Muscle of leg (tissue), 11 donors: ENCODE results near the gene UCHL3. TPM values are rescaled to one million over a fixed set of nuclear protein-coding genes. Genes with fewer than 3 reads are reported as not detected.

Experiments used
- DNase-seq: peaks from one replicate; pipeline ENCODE4 v3.0.0; 2013
- H3K27ac ChIP-seq: one replicate; pipeline ENCODE4 v1.5.1; 2013; ENCODE audit warnings: mild to moderate bottlenecking, low read length, control low read depth
- H3K27me3 ChIP-seq: one replicate; pipeline ENCODE4 v1.6.1; 2013; ENCODE audit warnings: low read length; ENCODE audit not compliant: control insufficient read depth, insufficient read depth
- H3K36me3 ChIP-seq: one replicate; pipeline ENCODE4 v1.6.1; 2013; ENCODE audit warnings: low read length; ENCODE audit not compliant: control insufficient read depth, insufficient read depth
- H3K4me1 ChIP-seq: one replicate; pipeline ENCODE4 v1.6.1; 2013; ENCODE audit warnings: low read length; ENCODE audit not compliant: control insufficient read depth, insufficient read depth
- H3K4me3 ChIP-seq: one replicate; pipeline ENCODE4 v1.5.1; 2013; ENCODE audit warnings: low read length, control low read depth
- H3K9me3 ChIP-seq: replicated peaks from 2 replicates; pipeline ENCODE4 v1.6.1; 2013; ENCODE audit warnings: low read depth, low read length; ENCODE audit not compliant: control insufficient read depth
- WGBS: methylation state at CpG from one replicate; pipeline ENCODE4 v1.1.5; 2013; ENCODE audit warnings: missing lambda C conversion rate; ENCODE audit not compliant: insufficient coverage; 5-methylcytosine and 5-hydroxymethylcytosine counted together
- polyA plus RNA-seq, 8 donors: library from polyadenylated mRNA; unstranded; fragments of 120-200 nt; gene quantifications; one replicate each; pipeline versions ENCODE4 v1.2.1 to v1.2.3, GENCODE V29; 2013; ENCODE audit warnings: inconsistent platforms in 1 of 8, low replicate concordance in 1 of 8; ENCODE audit not compliant: insufficient read length in 8 of 8, insufficient read depth in 1 of 8
- total RNA-seq: library from RNA; stranded (reverse); fragments of 120-200 nt; gene quantifications from one replicate; pipeline ENCODE4 v1.2.4, GENCODE V29; 2013

The UCHL3 gene
- total and polyA plus RNA-seq, 9 donors: 15.4 to 23.9 (median 18.3) TPM

GRCh38 chr13:75514080-75514995, 35.3 kb upstream of the UCHL3 start:
- Histone ChIP-seq H3K4me3 (no peak overlapping the region), H3K27ac (no peak overlapping the region), H3K36me3 (no peaks in the 10 kb centered on the region), H3K27me3 (no peaks in the 10 kb centered on the region), H3K9me3 (no peaks in the 10 kb centered on the region), H3K4me1 (no peaks in the 10 kb centered on the region)
- no CpG with 5 or more reads among the region's 3 CpGs for WGBS
- DNase-seq: no peak

- Histone ChIP-seq H3K9me3 (no peaks in the 10 kb centered on the region), H3K27ac (no peak overlapping the region), H3K4me1 (no peaks in the 10 kb centered on the region), H3K27me3 (no peaks in the 10 kb centered on the region), H3K36me3 (no peaks in the 10 kb centered on the region), H3K4me3 (no peak overlapping the region)
- no peak for DNase-seq
- WGBS: 96% methylated on average over 25 of the region's 30 CpGs
Measured at GRCh38 chr13:75518439-75519088, 31.0 kb upstream of the UCHL3 start.

GRCh38 chr13:75521956-75522355, 27.6 kb upstream of the UCHL3 start:
- Histone ChIP-seq H3K36me3 (peaks cover 4% of the 10 kb centered on the region), H3K27ac (no peak overlapping the region), H3K4me1 (no peaks in the 10 kb centered on the region), H3K27me3 (no peaks in the 10 kb centered on the region), H3K4me3 (no peak overlapping the region), H3K9me3 (no peaks in the 10 kb centered on the region)
- WGBS: 76% methylated on average over 3 of the region's 3 CpGs
- no peak for DNase-seq

GRCh38 chr13:75530549-75530961, 19.0 kb upstream of the UCHL3 start:
- no peaks in the 10 kb centered on the region for H3K27me3 ChIP-seq
- H3K4me3 ChIP-seq: no peak overlapping the region
- no peaks in the 10 kb centered on the region for H3K4me1 ChIP-seq
- H3K36me3 ChIP-seq: peaks cover 12% of the 10 kb centered on the region
- H3K9me3 ChIP-seq: no peaks in the 10 kb centered on the region
- DNase-seq: no peak
- H3K27ac ChIP-seq: no peak overlapping the region

GRCh38 chr13:75533861-75534260, 15.7 kb upstream of the UCHL3 start:
- H3K4me1 ChIP-seq: peaks cover 5% of the 10 kb centered on the region
- no peaks in the 10 kb centered on the region for H3K27me3 ChIP-seq
- no CpG with 5 or more reads among the region's 1 CpG for WGBS
- H3K4me3 ChIP-seq: no peak overlapping the region
- H3K27ac ChIP-seq: no peak overlapping the region
- no peak for DNase-seq
- H3K9me3 ChIP-seq: no peaks in the 10 kb centered on the region
- peaks cover 12% of the 10 kb centered on the region for H3K36me3 ChIP-seq

GRCh38 chr13:75537401-75538365, 11.9 kb upstream of the UCHL3 start, which contains the start of gene COMMD6:
Gene COMMD6 (minus strand): TSS chr13:75537841. CDS start chr13:75537805, 36 bp downstream.
- WGBS: 0% methylated on average over 29 of the region's 51 CpGs
- DNase-seq: peak; percentile 91
- peak within 1 kb of the TSS; percentile 33 for H3K27ac ChIP-seq

GRCh38 chr13:75541287-75541686, 8.3 kb upstream of the UCHL3 start:
- no peaks in the 10 kb centered on the region for H3K9me3 ChIP-seq
- no peaks in the 10 kb centered on the region for H3K36me3 ChIP-seq
- H3K27me3 ChIP-seq: no peaks in the 10 kb centered on the region
- peaks cover 5% of the 10 kb centered on the region for H3K4me1 ChIP-seq
- no peak overlapping the region for H3K27ac ChIP-seq
- DNase-seq: peak; percentile 60
- H3K4me3 ChIP-seq: no peak overlapping the region
- 80% methylated on average over 2 of the region's 4 CpGs for WGBS

More at GRCh38 chr13:75537401-75538365, 11.9 kb upstream of the UCHL3 start, which contains the start of gene COMMD6:
- Histone ChIP-seq H3K9me3 (no peaks in the 10 kb centered on the region), H3K27me3 (no peaks in the 10 kb centered on the region), H3K4me3 (peak within 1 kb of the TSS; percentile 84), H3K36me3 (peaks cover 12% of the 10 kb centered on the region), H3K4me1 (peaks cover 5% of the 10 kb centered on the region)

- no CpG with 5 or more reads among the region's 1 CpG for WGBS
- no peaks in the 10 kb centered on the region for H3K4me1 ChIP-seq
- no peak overlapping the region for H3K4me3 ChIP-seq
- H3K27me3 ChIP-seq: no peaks in the 10 kb centered on the region
- H3K27ac ChIP-seq: no peak overlapping the region
- no peaks in the 10 kb centered on the region for H3K36me3 ChIP-seq
- no peak for DNase-seq
- H3K9me3 ChIP-seq: no peaks in the 10 kb centered on the region
Measured at GRCh38 chr13:75541961-75542360, 7.6 kb upstream of the UCHL3 start.

- DNase-seq: no peak
- Histone ChIP-seq H3K4me3 (no peak overlapping the region), H3K36me3 (no peaks in the 10 kb centered on the region), H3K4me1 (peaks cover 5% of the 10 kb centered on the region), H3K27ac (no peak overlapping the region), H3K9me3 (no peaks in the 10 kb centered on the region), H3K27me3 (no peaks in the 10 kb centered on the region)
- no CpG with 5 or more reads among the region's 10 CpGs for WGBS
Measured at GRCh38 chr13:75544681-75545330, 4.8 kb upstream of the UCHL3 start.
